Vagina (tissue), 2 donors: ENCODE data around the gene CLSTN1. TPM values are rescaled to one million over a fixed set of nuclear protein-coding genes. Genes with fewer than 3 reads are reported as not detected.

Experiments
- DNase-seq, 2 donors: peaks; one replicate each; pipeline ENCODE4 v3.0.0-alpha.2; 2017; ENCODE audit errors: extremely low spot score in 2 of 2
- H3K27ac ChIP-seq: fragments of 200-600 bp; sonication (generic); one replicate; pipeline ENCODE4 v1.5.1; 2019
- H3K27me3 ChIP-seq: fragments of 200-600 bp; sonication (generic); one replicate; pipeline ENCODE4 v1.5.1; 2019
- H3K36me3 ChIP-seq, 2 donors: fragments of 200-600 bp; sonication (generic); one replicate each; pipeline ENCODE4 v1.5.1; 2017 to 2019
- H3K4me1 ChIP-seq: fragments of 200-600 bp; sonication (generic); one replicate; pipeline ENCODE4 v1.5.1; 2019
- H3K4me3 ChIP-seq, 2 donors: fragments of 200-600 bp; sonication (generic); 1 replicate in 1 of 2; 2 replicates in 1 of 2; pipeline ENCODE4 v1.5.1; 2016 to 2019
- H3K9me3 ChIP-seq: fragments of 200-600 bp; sonication (generic); one replicate; pipeline ENCODE4 v1.5.1; 2019
- CTCF ChIP-seq, 3 experiments: fragments of 450-650 bp in 2 of 3; fragments of 200-600 bp in 1 of 3; sonication (generic) in 1 of 3; IDR thresholded peaks; one replicate each; pipeline ENCODE4 v1.5.1; 2017 to 2019; ENCODE audit warnings: antibody characterized with exemption in 3 of 3, mild to moderate bottlenecking in 2 of 3, moderate library complexity in 2 of 3
- POLR2A ChIP-seq, 2 donors: fragments of 450-650 bp; IDR thresholded peaks; one replicate each; pipeline ENCODE4 v1.6.1; 2017; ENCODE audit warnings: antibody characterized with exemption in 2 of 2, mild to moderate bottlenecking in 2 of 2, moderate library complexity in 2 of 2
- POLR2AphosphoS5 ChIP-seq, 2 donors: sonication (generic); formaldehyde crosslinking; IDR thresholded peaks; one replicate each; pipeline ENCODE4 v1.9.0; 2017; ENCODE audit warnings: antibody characterized with exemption in 2 of 2, mild to moderate bottlenecking in 2 of 2, low read depth in 1 of 2; ENCODE audit not compliant: insufficient read depth in 1 of 2
- intact Hi-C: fragments of 100-400 bp; cut with DNase I; formaldehyde crosslinking; loops from one replicate; pipeline ENCODE4 v1.15.1; 2023
- total RNA-seq: library from RNA; depleted of rRNA; stranded (reverse); fragments of >200 nt; gene quantifications from one replicate; pipeline ENCODE4 v1.2.3, GENCODE V29; 2016

The CLSTN1 gene
- total RNA-seq, 1 donor from 2014 or later: 96.5 TPM

- H3K4me3 ChIP-seq: no peak overlapping the region
- TF ChIP-seq POLR2A (IDR thresholded peaks at IDR 0.05) (no peak), CTCF (IDR thresholded peaks at IDR 0.05) (no peak), POLR2AphosphoS5 (IDR thresholded peaks at IDR 0.05; ENCODE audit: insufficient read depth in 1 of 2, low read depth in 1 of 2) (no peak)
- H3K9me3 ChIP-seq: no peaks in the 10 kb centered on the region
- H3K4me1 ChIP-seq: peaks cover 43% of the 10 kb centered on the region
- intact Hi-C loops: loop anchor here (10.0 kb wide), 1 partner anchor 64 kb away; no protein-coding TSS in a partner anchor
- H3K36me3 ChIP-seq: peaks cover 0 to 15% of the 10 kb centered on the region in 2 donors
- H3K27ac ChIP-seq: peak overlapping the region; percentile 37
- H3K27me3 ChIP-seq: no peaks in the 10 kb centered on the region
- no peak for DNase-seq
Measured at GRCh38 chr1:9871021-9871420, 47.3 kb upstream of the CLSTN1 start.

DNA sequence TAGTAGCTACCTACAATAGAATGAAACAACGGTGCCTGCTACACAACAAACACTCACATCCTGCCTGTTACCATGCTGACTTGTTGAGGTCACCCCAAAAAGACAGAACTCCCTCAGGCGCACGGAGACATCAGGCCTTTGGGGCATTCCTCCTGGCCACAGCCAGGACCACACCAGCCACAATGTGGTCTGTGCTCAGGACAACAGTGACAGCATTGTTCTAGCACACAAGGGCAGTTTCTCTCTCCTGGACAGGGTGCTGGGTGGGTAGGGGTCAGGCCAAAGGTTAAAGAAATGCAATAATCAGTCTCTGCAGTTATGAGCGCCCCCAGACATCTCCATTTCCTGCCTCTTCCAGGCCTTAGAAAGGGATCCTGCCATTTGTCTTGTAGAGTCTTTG lies 46.8 kb upstream of the CLSTN1 start:
- Histone ChIP-seq H3K27ac (peak overlapping the region; percentile 37), H3K4me3 (no peak overlapping the region), H3K9me3 (no peaks in the 10 kb centered on the region), H3K36me3 (peaks cover 0 to 15% of the 10 kb centered on the region in 2 donors), H3K4me1 (peaks cover 40% of the 10 kb centered on the region), H3K27me3 (no peaks in the 10 kb centered on the region)
- TF ChIP-seq CTCF (IDR thresholded peaks at IDR 0.05) (no peak), POLR2A (IDR thresholded peaks at IDR 0.05) (no peak), POLR2AphosphoS5 (IDR thresholded peaks at IDR 0.05; ENCODE audit: insufficient read depth in 1 of 2, low read depth in 1 of 2) (no peak)
- no peak for DNase-seq
- intact Hi-C loops: loop anchor here (10.0 kb wide), 1 partner anchor 64 kb away; no protein-coding TSS in a partner anchor

DNA sequence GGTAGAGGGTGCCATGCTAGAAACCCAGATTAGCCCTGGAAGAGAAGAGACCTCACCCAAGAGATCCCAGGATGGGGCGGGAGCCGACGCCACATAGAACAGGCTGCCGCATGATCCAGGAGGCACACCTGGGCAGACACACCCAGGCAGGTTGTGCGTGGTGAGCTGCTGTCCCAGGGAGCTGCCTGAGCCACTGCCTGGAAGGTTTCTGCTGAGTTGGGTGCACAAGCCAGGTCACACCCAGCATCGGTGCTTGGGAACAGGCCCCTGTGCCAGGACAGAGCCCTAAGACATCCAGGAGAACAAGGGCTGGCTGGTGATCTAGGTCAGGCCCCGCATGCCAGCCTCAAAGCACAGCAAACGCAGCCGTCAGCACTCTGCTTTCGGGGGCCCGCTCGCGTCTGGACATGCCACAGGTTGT lies 46.1 kb upstream of the CLSTN1 start:
- DNase-seq: no peak
- Histone ChIP-seq H3K27me3 (no peaks in the 10 kb centered on the region), H3K4me1 (peaks cover 34% of the 10 kb centered on the region), H3K4me3 (no peak overlapping the region), H3K36me3 (peaks cover 0 to 15% of the 10 kb centered on the region in 2 donors), H3K27ac (peak overlapping the region; percentile 14), H3K9me3 (no peaks in the 10 kb centered on the region)
- no peak for TF ChIP-seq CTCF (IDR thresholded peaks at IDR 0.05)
- peak; percentile 28 to 48 for TF ChIP-seq POLR2AphosphoS5 (IDR thresholded peaks at IDR 0.05; ENCODE audit: insufficient read depth in 1 of 2, low read depth in 1 of 2)
- no peak for TF ChIP-seq POLR2A (IDR thresholded peaks at IDR 0.05)
- intact Hi-C loops: loop anchor here (5.0 to 10.0 kb wide), 4 partner anchors 65 to 243 kb away; no protein-coding TSS in a partner anchor

- peak overlapping the region; percentile 57 for H3K27ac ChIP-seq
- intact Hi-C loops: loop anchor here (5.0 to 10.0 kb wide), 3 partner anchors 86 to 241 kb away; no protein-coding TSS in a partner anchor
- peaks cover 0 to 15% of the 10 kb centered on the region in 2 donors for H3K36me3 ChIP-seq
- TF ChIP-seq CTCF (IDR thresholded peaks at IDR 0.05) (no peak), POLR2A (IDR thresholded peaks at IDR 0.05) (no peak), POLR2AphosphoS5 (IDR thresholded peaks at IDR 0.05; ENCODE audit: insufficient read depth in 1 of 2, low read depth in 1 of 2) (no peak)
- peaks cover 48% of the 10 kb centered on the region for H3K4me1 ChIP-seq
- no peaks in the 10 kb centered on the region for H3K27me3 ChIP-seq
- DNase-seq: no peak
- no peak overlapping the region for H3K4me3 ChIP-seq
- no peaks in the 10 kb centered on the region for H3K9me3 ChIP-seq
Measured at GRCh38 chr1:9868244-9868590, 44.5 kb upstream of the CLSTN1 start.

- Histone ChIP-seq H3K9me3 (no peaks in the 10 kb centered on the region), H3K4me3 (no peak overlapping the region), H3K27me3 (no peaks in the 10 kb centered on the region), H3K36me3 (peaks cover 0 to 15% of the 10 kb centered on the region in 2 donors), H3K4me1 (peaks cover 48% of the 10 kb centered on the region), H3K27ac (no peak overlapping the region)
- DNase-seq: no peak
- intact Hi-C loops: loop anchor here (5.0 to 10.0 kb wide), 3 partner anchors 85 to 240 kb away; no protein-coding TSS in a partner anchor
- TF ChIP-seq POLR2AphosphoS5 (IDR thresholded peaks at IDR 0.05; ENCODE audit: insufficient read depth in 1 of 2, low read depth in 1 of 2) (peak in 1 of 2 donors; percentile 25), POLR2A (IDR thresholded peaks at IDR 0.05) (no peak), CTCF (IDR thresholded peaks at IDR 0.05) (peak; percentile 79 to 97 (median 95))
Measured at GRCh38 chr1:9867408-9868243, 43.9 kb upstream of the CLSTN1 start.
